HEK293 (cell line): ENCODE results near the gene POLR2C.

ENCODE experiments used
- KLF10 ChIP-seq: fragments of 450-650 bp; IDR thresholded peaks from 2 replicates; pipeline ENCODE4 v1.5.1; 2018; ENCODE audit warnings: missing biosample characterization, mild to moderate bottlenecking, missing genetic modification characterization
- MZF1 ChIP-seq: fragments of 450-650 bp; formaldehyde crosslinking; IDR thresholded peaks from 2 replicates; pipeline ENCODE4 v1.5.1; 2017; ENCODE audit warnings: missing biosample characterization, missing genetic modification characterization, borderline replicate concordance
- ZFP3 ChIP-seq: fragments of 450-650 bp; formaldehyde crosslinking; IDR thresholded peaks from 2 replicates; pipeline ENCODE4 v1.5.1; 2016; ENCODE audit warnings: low read depth, missing biosample characterization, missing genetic modification characterization
- ZNF169 ChIP-seq: fragments of 450-650 bp; formaldehyde crosslinking; IDR thresholded peaks from 2 replicates; pipeline ENCODE4 v1.5.1; 2016; ENCODE audit warnings: missing biosample characterization, missing genetic modification characterization
- ZNF2 ChIP-seq: fragments of 450-650 bp; formaldehyde crosslinking; IDR thresholded peaks from 2 replicates; pipeline ENCODE4 v1.5.1; 2016; ENCODE audit warnings: missing biosample characterization, missing genetic modification characterization
- ZNF266 ChIP-seq: fragments of 450-650 bp; formaldehyde crosslinking; IDR thresholded peaks from 2 replicates; pipeline ENCODE4 v1.5.1; 2016; ENCODE audit warnings: missing biosample characterization, missing genetic modification characterization, low read depth
- ZNF514 ChIP-seq: fragments of 450-650 bp; formaldehyde crosslinking; IDR thresholded peaks from 2 replicates; pipeline ENCODE4 v1.5.1; 2016; ENCODE audit warnings: missing biosample characterization, missing genetic modification characterization
- ZNF548 ChIP-seq: fragments of 450-650 bp; formaldehyde crosslinking; IDR thresholded peaks from 2 replicates; pipeline ENCODE4 v1.5.1; 2016; ENCODE audit warnings: missing biosample characterization, missing genetic modification characterization
- ZNF654 ChIP-seq: fragments of 450-650 bp; formaldehyde crosslinking; IDR thresholded peaks from 2 replicates; pipeline ENCODE4 v1.5.1; 2016; ENCODE audit warnings: low read depth, missing biosample characterization, missing genetic modification characterization
- ZNF677 ChIP-seq: fragments of 450-650 bp; IDR thresholded peaks from 2 replicates; pipeline ENCODE4 v1.5.0; 2018; ENCODE audit warnings: missing biosample characterization, mild to moderate bottlenecking, missing genetic modification characterization, moderate library complexity
- ZNF701 ChIP-seq: fragments of 450-650 bp; formaldehyde crosslinking; IDR thresholded peaks from 2 replicates; pipeline ENCODE4 v1.5.1; 2016; ENCODE audit warnings: missing biosample characterization, missing genetic modification characterization
- ZNF791 ChIP-seq: fragments of 450-650 bp; formaldehyde crosslinking; IDR thresholded peaks from 2 replicates; pipeline ENCODE4 v1.5.1; 2016; ENCODE audit warnings: missing biosample characterization, missing genetic modification characterization
- ZSCAN23 ChIP-seq: fragments of 450-650 bp; formaldehyde crosslinking; IDR thresholded peaks from 2 replicates; pipeline ENCODE4 v1.5.1; 2016; ENCODE audit warnings: missing biosample characterization, missing genetic modification characterization
- TF ChIP-seq, protein P1 (sequence below): fragments of 450-650 bp; formaldehyde crosslinking; IDR thresholded peaks from 2 replicates; pipeline ENCODE4 v1.5.1; 2016; ENCODE audit warnings: missing biosample characterization, missing genetic modification characterization
- TF ChIP-seq, protein P2 (sequence below): fragments of 450-650 bp; formaldehyde crosslinking; conservative IDR thresholded peaks from 2 replicates; pipeline ENCODE4 v1.5.1; 2016; ENCODE audit warnings: low read depth, missing biosample characterization, missing genetic modification characterization
- TF ChIP-seq, protein P3 (sequence below): fragments of 450-650 bp; formaldehyde crosslinking; IDR thresholded peaks from 2 replicates; pipeline ENCODE4 v1.5.1; 2016; ENCODE audit warnings: missing biosample characterization, missing genetic modification characterization
- TF ChIP-seq, protein P4 (sequence below): fragments of 450-650 bp; formaldehyde crosslinking; conservative IDR thresholded peaks from 2 replicates; pipeline ENCODE4 v1.5.1; 2016; ENCODE audit warnings: low read depth, missing biosample characterization, missing genetic modification characterization
- TF ChIP-seq, protein P5 (sequence below): fragments of 450-650 bp; formaldehyde crosslinking; IDR thresholded peaks from 2 replicates; pipeline ENCODE4 v1.5.1; 2016; ENCODE audit warnings: missing biosample characterization, missing genetic modification characterization, low read depth
- TF ChIP-seq, protein P6 (sequence below): fragments of 450-650 bp; formaldehyde crosslinking; IDR thresholded peaks from 2 replicates; pipeline ENCODE4 v1.5.1; 2017; ENCODE audit warnings: missing biosample characterization, mild to moderate bottlenecking, missing genetic modification characterization, moderate library complexity

POLR2C gene

DNA sequence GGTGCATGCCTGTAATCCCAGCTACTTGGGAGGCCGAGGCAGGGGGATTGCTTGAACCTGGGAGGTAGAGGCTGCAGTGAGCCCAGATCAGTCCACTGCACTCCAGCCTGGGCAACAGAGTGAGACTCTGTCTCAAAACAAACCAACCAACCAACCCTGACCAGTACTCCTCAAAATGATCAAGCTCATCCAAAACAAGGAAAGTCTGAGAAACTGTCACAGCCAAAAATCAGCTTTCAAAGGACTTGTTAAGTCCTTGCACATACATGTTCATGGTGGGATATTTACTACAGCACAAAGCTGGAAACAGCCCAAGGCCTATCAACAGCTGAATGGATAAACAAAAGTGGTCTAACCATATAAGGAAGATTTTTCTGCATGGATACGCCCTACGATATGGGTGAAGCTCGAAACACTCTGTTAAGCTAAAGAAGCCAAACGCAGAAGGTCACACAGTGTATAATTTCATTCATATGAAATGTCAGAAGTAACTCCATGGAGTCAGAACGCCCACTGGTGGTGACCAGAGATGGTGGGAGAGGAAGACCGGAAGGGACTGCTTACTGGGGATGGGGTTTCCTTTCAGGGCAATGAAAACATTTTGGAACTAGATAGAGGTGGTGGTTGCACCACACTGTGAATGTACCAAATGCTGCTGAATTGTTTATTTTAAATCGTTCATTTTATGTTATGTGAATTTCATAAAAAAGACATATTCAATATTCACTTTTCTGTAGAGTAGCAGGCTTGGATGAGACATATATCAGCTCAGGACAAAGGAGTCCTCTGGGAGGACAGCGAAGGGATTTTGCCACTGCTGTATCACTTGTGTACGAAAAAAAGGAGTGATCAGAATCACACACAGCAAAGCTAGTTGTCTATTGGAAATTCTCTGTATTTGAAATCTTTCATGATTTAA is 40.2 kb upstream of the POLR2C start (continued):
- TF ChIP-seq, protein P1, sequence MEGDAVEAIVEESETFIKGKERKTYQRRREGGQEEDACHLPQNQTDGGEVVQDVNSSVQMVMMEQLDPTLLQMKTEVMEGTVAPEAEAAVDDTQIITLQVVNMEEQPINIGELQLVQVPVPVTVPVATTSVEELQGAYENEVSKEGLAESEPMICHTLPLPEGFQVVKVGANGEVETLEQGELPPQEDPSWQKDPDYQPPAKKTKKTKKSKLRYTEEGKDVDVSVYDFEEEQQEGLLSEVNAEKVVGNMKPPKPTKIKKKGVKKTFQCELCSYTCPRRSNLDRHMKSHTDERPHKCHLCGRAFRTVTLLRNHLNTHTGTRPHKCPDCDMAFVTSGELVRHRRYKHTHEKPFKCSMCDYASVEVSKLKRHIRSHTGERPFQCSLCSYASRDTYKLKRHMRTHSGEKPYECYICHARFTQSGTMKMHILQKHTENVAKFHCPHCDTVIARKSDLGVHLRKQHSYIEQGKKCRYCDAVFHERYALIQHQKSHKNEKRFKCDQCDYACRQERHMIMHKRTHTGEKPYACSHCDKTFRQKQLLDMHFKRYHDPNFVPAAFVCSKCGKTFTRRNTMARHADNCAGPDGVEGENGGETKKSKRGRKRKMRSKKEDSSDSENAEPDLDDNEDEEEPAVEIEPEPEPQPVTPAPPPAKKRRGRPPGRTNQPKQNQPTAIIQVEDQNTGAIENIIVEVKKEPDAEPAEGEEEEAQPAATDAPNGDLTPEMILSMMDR (tag by site-specific recombination): peak; percentile 74
- TF ChIP-seq MZF1: no peak
- TF ChIP-seq ZFP3: no peak
- TF ChIP-seq ZSCAN23: no peak
- no peak for TF ChIP-seq ZNF701 (tag by site-specific recombination)
- no peak for TF ChIP-seq KLF10 (tag by site-specific recombination)
- TF ChIP-seq ZNF169 (tag by site-specific recombination): no peak
- TF ChIP-seq, protein P2, sequence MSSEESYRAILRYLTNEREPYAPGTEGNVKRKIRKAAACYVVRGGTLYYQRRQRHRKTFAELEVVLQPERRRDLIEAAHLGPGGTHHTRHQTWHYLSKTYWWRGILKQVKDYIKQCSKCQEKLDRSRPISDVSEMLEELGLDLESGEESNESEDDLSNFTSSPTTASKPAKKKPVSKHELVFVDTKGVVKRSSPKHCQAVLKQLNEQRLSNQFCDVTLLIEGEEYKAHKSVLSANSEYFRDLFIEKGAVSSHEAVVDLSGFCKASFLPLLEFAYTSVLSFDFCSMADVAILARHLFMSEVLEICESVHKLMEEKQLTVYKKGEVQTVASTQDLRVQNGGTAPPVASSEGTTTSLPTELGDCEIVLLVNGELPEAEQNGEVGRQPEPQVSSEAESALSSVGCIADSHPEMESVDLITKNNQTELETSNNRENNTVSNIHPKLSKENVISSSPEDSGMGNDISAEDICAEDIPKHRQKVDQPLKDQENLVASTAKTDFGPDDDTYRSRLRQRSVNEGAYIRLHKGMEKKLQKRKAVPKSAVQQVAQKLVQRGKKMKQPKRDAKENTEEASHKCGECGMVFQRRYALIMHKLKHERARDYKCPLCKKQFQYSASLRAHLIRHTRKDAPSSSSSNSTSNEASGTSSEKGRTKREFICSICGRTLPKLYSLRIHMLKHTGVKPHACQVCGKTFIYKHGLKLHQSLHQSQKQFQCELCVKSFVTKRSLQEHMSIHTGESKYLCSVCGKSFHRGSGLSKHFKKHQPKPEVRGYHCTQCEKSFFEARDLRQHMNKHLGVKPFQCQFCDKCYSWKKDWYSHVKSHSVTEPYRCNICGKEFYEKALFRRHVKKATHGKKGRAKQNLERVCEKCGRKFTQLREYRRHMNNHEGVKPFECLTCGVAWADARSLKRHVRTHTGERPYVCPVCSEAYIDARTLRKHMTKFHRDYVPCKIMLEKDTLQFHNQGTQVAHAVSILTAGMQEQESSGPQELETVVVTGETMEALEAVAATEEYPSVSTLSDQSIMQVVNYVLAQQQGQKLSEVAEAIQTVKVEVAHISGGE (tag by site-specific recombination): peak; percentile 87
- TF ChIP-seq, protein P3, sequence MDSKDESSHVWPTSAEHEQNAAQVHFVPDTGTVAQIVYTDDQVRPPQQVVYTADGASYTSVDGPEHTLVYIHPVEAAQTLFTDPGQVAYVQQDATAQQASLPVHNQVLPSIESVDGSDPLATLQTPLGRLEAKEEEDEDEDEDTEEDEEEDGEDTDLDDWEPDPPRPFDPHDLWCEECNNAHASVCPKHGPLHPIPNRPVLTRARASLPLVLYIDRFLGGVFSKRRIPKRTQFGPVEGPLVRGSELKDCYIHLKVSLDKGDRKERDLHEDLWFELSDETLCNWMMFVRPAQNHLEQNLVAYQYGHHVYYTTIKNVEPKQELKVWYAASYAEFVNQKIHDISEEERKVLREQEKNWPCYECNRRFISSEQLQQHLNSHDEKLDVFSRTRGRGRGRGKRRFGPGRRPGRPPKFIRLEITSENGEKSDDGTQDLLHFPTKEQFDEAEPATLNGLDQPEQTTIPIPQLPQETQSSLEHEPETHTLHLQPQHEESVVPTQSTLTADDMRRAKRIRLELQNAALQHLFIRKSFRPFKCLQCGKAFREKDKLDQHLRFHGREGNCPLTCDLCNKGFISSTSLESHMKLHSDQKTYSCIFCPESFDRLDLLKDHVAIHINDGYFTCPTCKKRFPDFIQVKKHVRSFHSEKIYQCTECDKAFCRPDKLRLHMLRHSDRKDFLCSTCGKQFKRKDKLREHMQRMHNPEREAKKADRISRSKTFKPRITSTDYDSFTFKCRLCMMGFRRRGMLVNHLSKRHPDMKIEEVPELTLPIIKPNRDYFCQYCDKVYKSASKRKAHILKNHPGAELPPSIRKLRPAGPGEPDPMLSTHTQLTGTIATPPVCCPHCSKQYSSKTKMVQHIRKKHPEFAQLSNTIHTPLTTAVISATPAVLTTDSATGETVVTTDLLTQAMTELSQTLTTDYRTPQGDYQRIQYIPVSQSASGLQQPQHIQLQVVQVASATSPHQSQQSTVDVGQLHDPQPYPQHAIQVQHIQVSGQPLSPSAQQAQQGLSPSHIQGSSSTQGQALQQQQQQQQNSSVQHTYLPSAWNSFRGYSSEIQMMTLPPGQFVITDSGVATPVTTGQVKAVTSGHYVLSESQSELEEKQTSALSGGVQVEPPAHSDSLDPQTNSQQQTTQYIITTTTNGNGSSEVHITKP (tag by site-specific recombination): peak; percentile 43; the same call in 1 of the 2 replicates
- TF ChIP-seq, protein P4, sequence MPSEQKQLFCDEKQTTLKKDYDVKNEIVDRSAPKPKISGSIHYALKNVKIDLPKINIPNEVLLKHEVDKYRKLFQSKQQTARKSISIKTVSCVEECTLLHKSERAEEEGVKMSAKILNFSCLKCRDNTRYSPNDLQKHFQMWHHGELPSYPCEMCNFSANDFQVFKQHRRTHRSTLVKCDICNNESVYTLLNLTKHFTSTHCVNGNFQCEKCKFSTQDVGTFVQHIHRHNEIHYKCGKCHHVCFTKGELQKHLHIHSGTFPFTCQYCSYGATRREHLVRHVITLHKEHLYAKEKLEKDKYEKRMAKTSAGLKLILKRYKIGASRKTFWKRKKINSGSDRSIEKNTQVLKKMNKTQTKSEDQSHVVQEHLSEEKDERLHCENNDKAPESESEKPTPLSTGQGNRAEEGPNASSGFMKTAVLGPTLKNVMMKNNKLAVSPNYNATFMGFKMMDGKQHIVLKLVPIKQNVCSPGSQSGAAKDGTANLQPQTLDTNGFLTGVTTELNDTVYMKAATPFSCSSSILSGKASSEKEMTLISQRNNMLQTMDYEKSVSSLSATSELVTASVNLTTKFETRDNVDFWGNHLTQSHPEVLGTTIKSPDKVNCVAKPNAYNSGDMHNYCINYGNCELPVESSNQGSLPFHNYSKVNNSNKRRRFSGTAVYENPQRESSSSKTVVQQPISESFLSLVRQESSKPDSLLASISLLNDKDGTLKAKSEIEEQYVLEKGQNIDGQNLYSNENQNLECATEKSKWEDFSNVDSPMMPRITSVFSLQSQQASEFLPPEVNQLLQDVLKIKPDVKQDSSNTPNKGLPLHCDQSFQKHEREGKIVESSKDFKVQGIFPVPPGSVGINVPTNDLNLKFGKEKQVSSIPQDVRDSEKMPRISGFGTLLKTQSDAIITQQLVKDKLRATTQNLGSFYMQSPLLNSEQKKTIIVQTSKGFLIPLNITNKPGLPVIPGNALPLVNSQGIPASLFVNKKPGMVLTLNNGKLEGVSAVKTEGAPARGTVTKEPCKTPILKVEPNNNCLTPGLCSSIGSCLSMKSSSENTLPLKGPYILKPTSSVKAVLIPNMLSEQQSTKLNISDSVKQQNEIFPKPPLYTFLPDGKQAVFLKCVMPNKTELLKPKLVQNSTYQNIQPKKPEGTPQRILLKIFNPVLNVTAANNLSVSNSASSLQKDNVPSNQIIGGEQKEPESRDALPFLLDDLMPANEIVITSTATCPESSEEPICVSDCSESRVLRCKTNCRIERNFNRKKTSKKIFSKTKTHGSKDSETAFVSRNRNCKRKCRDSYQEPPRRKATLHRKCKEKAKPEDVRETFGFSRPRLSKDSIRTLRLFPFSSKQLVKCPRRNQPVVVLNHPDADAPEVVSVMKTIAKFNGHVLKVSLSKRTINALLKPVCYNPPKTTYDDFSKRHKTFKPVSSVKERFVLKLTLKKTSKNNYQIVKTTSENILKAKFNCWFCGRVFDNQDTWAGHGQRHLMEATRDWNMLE: peak; percentile 69
- TF ChIP-seq ZNF266 (tag by site-specific recombination): no peak
- TF ChIP-seq, protein P5, sequence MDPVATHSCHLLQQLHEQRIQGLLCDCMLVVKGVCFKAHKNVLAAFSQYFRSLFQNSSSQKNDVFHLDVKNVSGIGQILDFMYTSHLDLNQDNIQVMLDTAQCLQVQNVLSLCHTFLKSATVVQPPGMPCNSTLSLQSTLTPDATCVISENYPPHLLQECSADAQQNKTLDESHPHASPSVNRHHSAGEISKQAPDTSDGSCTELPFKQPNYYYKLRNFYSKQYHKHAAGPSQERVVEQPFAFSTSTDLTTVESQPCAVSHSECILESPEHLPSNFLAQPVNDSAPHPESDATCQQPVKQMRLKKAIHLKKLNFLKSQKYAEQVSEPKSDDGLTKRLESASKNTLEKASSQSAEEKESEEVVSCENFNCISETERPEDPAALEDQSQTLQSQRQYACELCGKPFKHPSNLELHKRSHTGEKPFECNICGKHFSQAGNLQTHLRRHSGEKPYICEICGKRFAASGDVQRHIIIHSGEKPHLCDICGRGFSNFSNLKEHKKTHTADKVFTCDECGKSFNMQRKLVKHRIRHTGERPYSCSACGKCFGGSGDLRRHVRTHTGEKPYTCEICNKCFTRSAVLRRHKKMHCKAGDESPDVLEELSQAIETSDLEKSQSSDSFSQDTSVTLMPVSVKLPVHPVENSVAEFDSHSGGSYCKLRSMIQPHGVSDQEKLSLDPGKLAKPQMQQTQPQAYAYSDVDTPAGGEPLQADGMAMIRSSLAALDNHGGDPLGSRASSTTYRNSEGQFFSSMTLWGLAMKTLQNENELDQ (tag by site-specific recombination): no peak
- TF ChIP-seq ZNF2: no peak
- TF ChIP-seq ZNF677 (tag by site-specific recombination): no peak
- no peak for TF ChIP-seq ZNF791 (tag by site-specific recombination)
- TF ChIP-seq ZNF514 (tag by site-specific recombination): no peak
- no peak for TF ChIP-seq ZNF548 (tag by site-specific recombination)
- TF ChIP-seq ZNF654 (tag by site-specific recombination): peak; percentile 54
- TF ChIP-seq, protein P6, sequence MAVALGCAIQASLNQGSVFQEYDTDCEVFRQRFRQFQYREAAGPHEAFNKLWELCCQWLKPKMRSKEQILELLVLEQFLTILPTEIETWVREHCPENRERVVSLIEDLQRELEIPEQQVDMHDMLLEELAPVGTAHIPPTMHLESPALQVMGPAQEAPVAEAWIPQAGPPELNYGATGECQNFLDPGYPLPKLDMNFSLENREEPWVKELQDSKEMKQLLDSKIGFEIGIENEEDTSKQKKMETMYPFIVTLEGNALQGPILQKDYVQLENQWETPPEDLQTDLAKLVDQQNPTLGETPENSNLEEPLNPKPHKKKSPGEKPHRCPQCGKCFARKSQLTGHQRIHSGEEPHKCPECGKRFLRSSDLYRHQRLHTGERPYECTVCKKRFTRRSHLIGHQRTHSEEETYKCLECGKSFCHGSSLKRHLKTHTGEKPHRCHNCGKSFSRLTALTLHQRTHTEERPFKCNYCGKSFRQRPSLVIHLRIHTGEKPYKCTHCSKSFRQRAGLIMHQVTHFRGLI (tag by site-specific recombination): no peak
